ENCODE results near the gene TRAPPC4. TPM values are rescaled to one million over a fixed set of nuclear protein-coding genes. Genes with fewer than 3 reads are reported as not detected.
"Not testable (repeated sequence)": the region's sequence is repeated elsewhere in the genome, so short reads cannot be mapped to it uniquely, and the experiment has no call there.

TRAPPC4 gene
- total RNA-seq, 1 donor from 2014 or later, result 72.6 TPM

- peaks cover 3% of the 10 kb centered on the region for H3K27me3 ChIP-seq (ENCODE audit: control insufficient read depth, insufficient read depth, low read length)
- no peaks in the 10 kb centered on the region for H3K36me3 ChIP-seq (ENCODE audit: control insufficient read depth, insufficient read depth, low read length)
- TF ChIP-seq CTCF (IDR thresholded peaks at IDR 0.05; ENCODE audit: insufficient read depth, low read length, poor library complexity, severe bottlenecking), result no peak
- no peak for DNase-seq (ENCODE audit: low read depth)
- no peak overlapping the region for H3K4me3 ChIP-seq (ENCODE audit: low read depth, low read length)
Measured at GRCh38 chr11:118979434-118979833, 39.1 kb upstream of the TRAPPC4 start.

GRCh38 chr11:118980191-118980881, 38.2 kb upstream of the TRAPPC4 start:
- no peaks in the 10 kb centered on the region for H3K36me3 ChIP-seq (ENCODE audit: control insufficient read depth, insufficient read depth, low read length)
- no peak for DNase-seq (ENCODE audit: low read depth)
- H3K27me3 ChIP-seq (ENCODE audit: control insufficient read depth, insufficient read depth, low read length), result peaks cover 3% of the 10 kb centered on the region
- TF ChIP-seq CTCF (IDR thresholded peaks at IDR 0.05; ENCODE audit: insufficient read depth, low read length, poor library complexity, severe bottlenecking), result no peak
- H3K4me3 ChIP-seq (ENCODE audit: low read depth, low read length), result no peak overlapping the region

GRCh38 chr11:118984337-118984736, 34.2 kb upstream of the TRAPPC4 start:
- H3K27me3 ChIP-seq (ENCODE audit: control insufficient read depth, insufficient read depth, low read length); DNase-seq (ENCODE audit: low read depth); H3K4me3 ChIP-seq (ENCODE audit: low read depth, low read length); H3K36me3 ChIP-seq (ENCODE audit: control insufficient read depth, insufficient read depth, low read length): not testable (repeated sequence)

- no peaks in the 10 kb centered on the region for H3K36me3 ChIP-seq (ENCODE audit: control insufficient read depth, insufficient read depth, low read length)
- no peak for DNase-seq (ENCODE audit: low read depth)
- H3K27me3 ChIP-seq (ENCODE audit: control insufficient read depth, insufficient read depth, low read length), result no peaks in the 10 kb centered on the region
- TF ChIP-seq CTCF (IDR thresholded peaks at IDR 0.05; ENCODE audit: insufficient read depth, low read length, poor library complexity, severe bottlenecking), result no peak
- no peak overlapping the region for H3K4me3 ChIP-seq (ENCODE audit: low read depth, low read length)
Measured at GRCh38 chr11:118984825-118985224, 33.7 kb upstream of the TRAPPC4 start.

GRCh38 chr11:118988280-118988679, 30.3 kb upstream of the TRAPPC4 start:
- Histone ChIP-seq H3K27me3 (ENCODE audit: control insufficient read depth, insufficient read depth, low read length) (no peaks in the 10 kb centered on the region), H3K36me3 (ENCODE audit: control insufficient read depth, insufficient read depth, low read length) (no peaks in the 10 kb centered on the region), H3K4me3 (ENCODE audit: low read depth, low read length) (no peak overlapping the region)
- DNase-seq (ENCODE audit: low read depth), result no peak
- TF ChIP-seq CTCF (IDR thresholded peaks at IDR 0.05; ENCODE audit: insufficient read depth, low read length, poor library complexity, severe bottlenecking), result no peak

- DNase-seq (ENCODE audit: low read depth); H3K36me3 ChIP-seq (ENCODE audit: control insufficient read depth, insufficient read depth, low read length); H3K4me3 ChIP-seq (ENCODE audit: low read depth, low read length); H3K27me3 ChIP-seq (ENCODE audit: control insufficient read depth, insufficient read depth, low read length): not testable (repeated sequence)
Measured at GRCh38 chr11:118991486-118992038, 27.0 kb upstream of the TRAPPC4 start.

Data from kidney epithelial cell (primary cell).